ENCODE results near the gene CD300LF.

CD300LF gene

DNA sequence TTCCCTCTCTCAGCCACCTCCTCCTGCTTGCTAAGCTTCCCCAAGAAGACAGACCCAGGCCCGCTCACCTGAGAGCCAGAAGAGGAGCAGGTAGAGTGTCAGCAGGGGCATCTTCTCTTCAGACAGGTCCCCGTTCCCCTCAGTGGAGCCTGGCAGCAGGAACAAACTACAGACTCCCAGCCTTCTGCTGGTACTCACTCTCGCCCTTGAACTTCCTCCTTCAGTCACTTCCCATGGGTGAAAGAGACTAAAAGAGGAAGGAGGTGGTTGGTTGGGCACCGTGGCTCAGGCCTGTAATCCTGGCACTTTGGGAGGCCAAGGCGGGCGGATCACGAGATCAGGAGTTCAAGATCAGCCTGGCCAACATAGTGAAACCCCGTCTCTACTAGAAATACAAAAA lies at the start of gene CD300LF:
Gene CD300LF, minus strand, starts transcription at position 168 of the 400 bp plus-strand sequence. Its CDS starts 57 bp downstream, at position 111.
- H3K4me3 ChIP-seq (replicated peaks in 1 of 2; ENCODE audit: low read depth in 2 of 2, low read length in 2 of 2): no peak within 1 kb of the TSS
- TF ChIP-seq, protein P1, sequence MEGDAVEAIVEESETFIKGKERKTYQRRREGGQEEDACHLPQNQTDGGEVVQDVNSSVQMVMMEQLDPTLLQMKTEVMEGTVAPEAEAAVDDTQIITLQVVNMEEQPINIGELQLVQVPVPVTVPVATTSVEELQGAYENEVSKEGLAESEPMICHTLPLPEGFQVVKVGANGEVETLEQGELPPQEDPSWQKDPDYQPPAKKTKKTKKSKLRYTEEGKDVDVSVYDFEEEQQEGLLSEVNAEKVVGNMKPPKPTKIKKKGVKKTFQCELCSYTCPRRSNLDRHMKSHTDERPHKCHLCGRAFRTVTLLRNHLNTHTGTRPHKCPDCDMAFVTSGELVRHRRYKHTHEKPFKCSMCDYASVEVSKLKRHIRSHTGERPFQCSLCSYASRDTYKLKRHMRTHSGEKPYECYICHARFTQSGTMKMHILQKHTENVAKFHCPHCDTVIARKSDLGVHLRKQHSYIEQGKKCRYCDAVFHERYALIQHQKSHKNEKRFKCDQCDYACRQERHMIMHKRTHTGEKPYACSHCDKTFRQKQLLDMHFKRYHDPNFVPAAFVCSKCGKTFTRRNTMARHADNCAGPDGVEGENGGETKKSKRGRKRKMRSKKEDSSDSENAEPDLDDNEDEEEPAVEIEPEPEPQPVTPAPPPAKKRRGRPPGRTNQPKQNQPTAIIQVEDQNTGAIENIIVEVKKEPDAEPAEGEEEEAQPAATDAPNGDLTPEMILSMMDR (IDR thresholded peaks at IDR 0.05; ENCODE audit: low read depth, low read length): no peak
- no peak for DNase-seq (ENCODE audit: low read depth in 2 of 2)

DNA sequence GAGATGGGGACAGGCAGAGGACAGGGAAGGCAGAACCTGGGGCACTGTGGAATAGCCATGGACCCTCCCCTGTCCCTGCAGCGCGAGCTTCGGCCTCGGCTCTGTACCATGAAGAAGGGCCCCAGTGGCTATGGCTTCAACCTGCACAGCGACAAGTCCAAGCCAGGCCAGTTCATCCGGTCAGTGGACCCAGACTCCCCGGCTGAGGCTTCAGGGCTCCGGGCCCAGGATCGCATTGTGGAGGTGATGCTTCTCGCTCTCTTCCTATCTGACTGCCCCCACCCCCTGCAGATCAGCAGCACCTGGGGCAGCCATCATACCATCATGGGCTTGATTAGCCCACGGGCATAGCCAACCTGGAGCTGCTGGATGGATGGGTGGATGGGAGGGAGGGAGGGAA lies 49.2 kb upstream of the CD300LF start:
- H3K4me3 ChIP-seq (replicated peaks in 1 of 2; ENCODE audit: low read depth in 2 of 2, low read length in 2 of 2): no peak overlapping the region
- DNase-seq (ENCODE audit: low read depth in 2 of 2): no peak
- TF ChIP-seq, protein P1 (IDR thresholded peaks at IDR 0.05; ENCODE audit: low read depth, low read length): no peak

DNA sequence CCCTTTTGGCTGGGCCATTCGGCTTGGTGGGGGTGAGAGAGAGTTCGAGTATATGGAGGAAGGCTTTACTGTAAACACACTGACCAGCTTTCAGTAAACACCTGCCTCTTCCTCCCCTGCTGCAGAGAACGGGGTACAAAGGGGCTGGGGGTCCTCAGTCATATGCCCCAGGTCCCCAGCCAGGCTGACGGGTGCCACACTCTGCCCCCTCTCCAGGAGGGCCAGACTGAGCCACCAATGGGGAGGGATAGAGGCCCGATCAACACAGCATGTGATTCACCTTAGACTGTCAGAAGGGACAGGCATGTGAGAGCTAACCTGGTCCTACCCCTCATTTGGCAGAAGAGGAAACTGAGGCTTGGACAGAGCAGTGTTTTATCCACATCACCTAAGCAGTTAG lies 48.7 kb upstream of the CD300LF start:
- TF ChIP-seq, protein P1 (IDR thresholded peaks at IDR 0.05; ENCODE audit: low read depth, low read length): no peak
- H3K4me3 ChIP-seq (replicated peaks in 1 of 2; ENCODE audit: low read depth in 2 of 2, low read length in 2 of 2): no peak overlapping the region
- no peak for DNase-seq (ENCODE audit: low read depth in 2 of 2)

DNA sequence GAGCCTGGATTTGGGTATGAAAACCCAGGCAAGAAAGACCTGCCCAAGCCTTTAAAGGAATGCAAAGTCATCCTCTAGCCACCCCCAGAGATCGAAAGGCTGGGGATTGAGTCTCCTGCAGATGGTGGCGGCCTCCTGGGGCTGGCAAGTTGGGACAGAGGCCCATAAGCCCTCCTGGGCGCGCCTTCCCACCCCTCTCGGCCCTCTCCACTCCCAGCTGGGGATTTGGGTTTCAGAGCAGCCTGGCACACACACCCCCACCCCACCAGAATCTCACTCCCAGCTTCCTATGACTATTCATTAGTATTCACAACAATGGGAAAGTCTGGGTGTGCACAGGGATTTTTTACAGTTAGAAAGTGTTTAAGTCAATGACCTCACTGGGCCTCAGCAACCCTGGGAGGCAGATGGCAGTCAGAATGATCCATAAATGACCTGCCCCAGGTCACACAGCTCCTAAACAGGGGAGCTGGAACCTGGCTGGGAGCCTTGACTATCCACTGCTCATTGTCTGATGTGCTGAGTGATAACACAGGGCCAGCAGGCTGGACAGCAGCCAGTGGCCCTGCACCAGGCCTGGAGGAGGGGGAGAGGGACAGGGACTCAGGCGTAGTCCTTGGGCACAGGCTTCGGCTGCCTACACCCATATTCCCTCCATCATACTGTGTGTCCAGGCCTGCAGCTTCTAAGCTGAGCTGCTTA lies 47.8 kb upstream of the CD300LF start:
- H3K4me3 ChIP-seq (replicated peaks in 1 of 2; ENCODE audit: low read depth in 2 of 2, low read length in 2 of 2): no peak overlapping the region
- DNase-seq (ENCODE audit: low read depth in 2 of 2): no peak
- TF ChIP-seq, protein P1 (IDR thresholded peaks at IDR 0.05; ENCODE audit: low read depth, low read length): no peak

DNA sequence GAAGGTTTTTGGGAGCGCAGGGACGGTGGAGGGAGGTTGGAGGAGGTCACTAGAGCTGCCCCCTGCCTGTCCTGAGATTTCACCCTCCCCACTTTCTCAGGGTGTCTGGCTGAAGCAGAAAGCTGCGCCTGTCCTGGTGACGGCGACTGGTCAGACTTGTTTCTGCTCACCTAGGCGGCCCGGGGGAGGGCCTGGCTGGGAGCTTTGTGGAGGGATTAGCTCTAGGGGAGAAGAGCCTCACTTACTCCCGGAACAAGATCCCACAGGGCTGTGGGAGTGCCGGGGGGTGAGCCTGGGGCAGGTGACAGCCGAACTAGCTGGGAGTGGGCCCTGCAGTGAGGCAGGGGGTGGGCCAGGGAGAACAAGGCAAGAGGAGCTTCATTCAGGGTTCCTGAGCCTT lies 47.2 kb upstream of the CD300LF start:
- DNase-seq (ENCODE audit: low read depth in 2 of 2): no peak
- no peak overlapping the region for H3K4me3 ChIP-seq (replicated peaks in 1 of 2; ENCODE audit: low read depth in 2 of 2, low read length in 2 of 2)
- TF ChIP-seq, protein P1 (IDR thresholded peaks at IDR 0.05; ENCODE audit: low read depth, low read length): no peak

DNA sequence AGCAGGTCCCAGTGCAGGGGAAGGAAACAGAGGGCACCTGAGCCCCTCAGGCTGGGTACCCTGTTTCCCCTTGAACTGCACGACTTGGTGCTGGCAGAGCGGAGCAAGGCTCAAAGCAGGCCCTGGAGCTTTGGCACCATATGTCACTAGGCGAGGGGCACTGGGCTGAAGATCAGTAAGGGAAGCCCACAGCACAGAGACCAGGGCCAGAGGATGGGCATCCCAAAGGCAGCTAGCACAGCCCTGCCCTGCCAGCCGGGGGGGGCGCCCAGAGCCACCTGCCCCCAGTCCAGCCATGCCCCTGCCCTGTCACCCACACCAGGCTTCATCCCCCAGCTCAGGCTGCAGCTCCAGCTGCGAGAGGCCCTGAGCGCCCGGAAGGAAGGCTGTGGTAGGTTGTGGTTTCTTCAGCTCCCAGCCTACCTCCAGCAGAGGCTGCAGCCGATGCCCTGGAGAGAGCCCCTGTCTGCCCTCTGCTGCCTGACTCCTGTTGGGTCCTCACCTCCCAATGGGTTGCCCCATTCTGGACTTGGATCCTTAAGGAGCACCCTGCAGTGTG lies 46.6 kb upstream of the CD300LF start:
- no peak overlapping the region for H3K4me3 ChIP-seq (replicated peaks in 1 of 2; ENCODE audit: low read depth in 2 of 2, low read length in 2 of 2)
- TF ChIP-seq, protein P1 (IDR thresholded peaks at IDR 0.05; ENCODE audit: low read depth, low read length): no peak
- no peak for DNase-seq (ENCODE audit: low read depth in 2 of 2)

Data from cardiac fibroblast (primary cell).